HG02870 (cell line): ENCODE data around the gene HTRA1.

Source experiments
- ATAC-seq: cut with Tn5 transposase; IDR thresholded peaks from one replicate; pipeline ENCODE4 v1.9.1; 2021; ENCODE audit warnings: mild to moderate bottlenecking, moderate library complexity; ENCODE audit not compliant: unreplicated experiment

The HTRA1 gene

DNA sequence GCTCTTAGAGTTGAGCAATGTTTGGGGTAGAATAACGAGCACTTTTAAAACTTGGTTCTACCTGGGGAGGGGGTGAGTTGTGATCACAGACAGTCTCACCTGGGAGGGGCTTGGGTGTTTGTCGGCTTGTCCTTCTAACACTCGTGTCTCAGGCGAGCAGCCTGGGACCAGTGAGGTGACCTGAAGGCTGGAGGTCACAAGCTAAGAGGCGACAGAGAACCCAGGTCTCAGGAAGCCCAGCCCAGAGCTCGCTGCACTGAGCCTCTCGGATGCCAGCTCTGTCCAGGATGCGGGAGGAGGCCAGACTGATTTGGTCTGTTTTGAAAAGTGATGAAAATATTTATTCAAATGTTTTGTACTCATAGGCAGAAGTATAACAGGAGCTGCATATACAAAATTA, 11.8 kb downstream of the HTRA1 start:
- no peak for ATAC-seq

DNA sequence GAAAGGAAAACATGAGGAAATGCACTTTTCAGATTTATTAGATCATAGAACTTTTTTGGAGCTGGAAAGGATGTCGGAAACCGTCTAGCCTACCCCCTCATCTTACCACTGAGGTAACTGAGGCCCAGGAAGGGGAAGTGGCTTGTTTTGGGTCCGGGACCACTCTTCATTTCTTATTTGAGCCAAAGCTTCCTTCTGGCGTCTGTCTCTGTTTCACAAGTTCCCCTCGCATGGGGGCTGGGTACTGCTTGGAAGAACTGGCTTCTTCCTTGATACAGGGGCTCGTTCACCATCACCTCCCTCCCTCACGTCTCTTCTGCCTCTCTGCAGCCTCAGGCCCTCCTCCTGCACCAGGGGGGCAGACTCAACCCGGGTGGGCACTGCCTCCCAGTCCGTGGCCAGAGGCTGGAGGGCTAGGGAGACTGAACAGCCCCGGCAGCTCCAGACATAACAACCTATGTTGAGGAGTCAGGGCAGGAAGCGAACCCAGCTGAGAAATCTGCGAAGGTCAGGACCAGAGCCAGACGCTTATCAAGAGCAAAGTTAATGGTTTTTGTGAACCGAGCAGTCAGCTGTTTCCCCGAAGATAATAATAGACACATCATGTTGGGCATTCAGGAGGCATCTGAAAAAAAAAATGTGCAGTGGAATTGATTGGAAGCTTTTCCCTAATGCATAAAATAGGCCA, 12.9 kb downstream of the HTRA1 start:
- ATAC-seq: no peak

DNA sequence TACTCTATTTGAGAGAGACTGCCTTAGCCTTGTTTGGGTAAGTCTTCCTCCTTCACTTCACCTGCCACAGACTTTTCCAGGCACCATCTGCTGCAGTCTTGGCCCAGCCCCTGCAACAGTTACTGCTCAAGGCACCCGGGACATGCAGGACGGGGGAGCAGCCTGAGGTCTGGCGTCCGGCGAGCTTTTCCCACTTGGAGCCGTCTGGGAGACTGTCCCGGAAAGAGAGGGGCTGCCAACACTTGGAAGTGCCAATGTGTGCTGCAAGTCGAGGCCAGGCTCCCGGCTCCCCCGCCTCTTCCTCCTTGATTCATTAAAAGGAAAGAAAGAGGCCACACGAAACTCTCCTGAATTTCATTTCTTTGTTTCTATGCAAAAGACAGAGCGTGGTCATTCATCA, 13.7 kb downstream of the HTRA1 start:
- no peak for ATAC-seq

DNA sequence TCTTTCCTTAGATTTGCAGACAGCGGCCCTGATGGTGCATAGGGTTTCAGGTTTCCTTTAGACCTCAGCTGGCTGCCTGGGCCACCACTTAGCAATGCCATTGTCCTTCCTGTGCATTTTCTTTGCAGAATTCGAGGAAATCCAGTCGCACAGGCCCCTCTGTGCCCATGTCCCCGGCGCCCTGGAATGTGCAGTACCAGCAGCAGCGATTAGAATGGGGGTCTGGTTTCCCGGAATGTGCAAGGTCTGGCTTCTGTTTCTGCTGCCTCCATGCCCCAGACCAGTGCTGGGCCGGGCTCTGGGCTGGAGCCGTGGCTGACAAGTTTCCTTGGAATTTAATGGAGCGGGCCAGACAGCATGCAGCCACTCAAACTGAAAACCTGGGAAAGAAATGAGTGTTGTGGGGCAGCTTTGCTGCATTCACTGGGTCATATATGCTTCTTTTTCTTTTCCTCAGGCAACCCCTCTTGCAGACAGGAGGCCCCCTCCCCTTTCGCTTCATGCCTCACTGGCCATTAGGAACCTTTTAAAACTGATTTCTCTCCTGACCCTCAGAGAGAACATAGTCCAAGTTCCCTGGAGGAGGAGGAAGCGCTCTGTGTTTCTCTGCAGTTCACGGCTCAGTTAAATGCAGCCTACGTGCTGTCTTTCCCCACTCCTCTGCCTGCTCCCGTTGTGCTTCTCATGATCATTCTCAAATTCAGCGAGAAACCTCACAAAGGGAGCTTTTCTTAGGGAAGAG, 14.4 kb downstream of the HTRA1 start:
- no peak for ATAC-seq

DNA sequence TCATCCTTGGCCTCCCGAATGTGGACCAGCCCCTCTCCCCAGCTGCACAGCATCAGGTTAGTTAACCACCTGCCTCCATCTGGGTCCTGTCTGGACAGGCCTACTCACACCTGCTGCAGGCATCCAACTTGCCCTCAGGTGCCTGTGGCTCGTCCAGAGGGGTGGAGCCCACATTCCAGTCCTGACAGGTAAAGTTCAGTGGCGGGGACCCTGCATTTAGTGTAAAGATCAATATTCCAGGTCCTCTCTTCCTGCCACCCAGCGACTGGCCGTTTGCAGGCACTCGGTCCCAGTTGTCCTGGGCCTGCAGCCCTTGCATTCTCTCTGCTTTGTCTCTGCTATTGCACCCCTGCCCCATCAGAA, 15.0 kb downstream of the HTRA1 start:
- ATAC-seq: no peak

DNA sequence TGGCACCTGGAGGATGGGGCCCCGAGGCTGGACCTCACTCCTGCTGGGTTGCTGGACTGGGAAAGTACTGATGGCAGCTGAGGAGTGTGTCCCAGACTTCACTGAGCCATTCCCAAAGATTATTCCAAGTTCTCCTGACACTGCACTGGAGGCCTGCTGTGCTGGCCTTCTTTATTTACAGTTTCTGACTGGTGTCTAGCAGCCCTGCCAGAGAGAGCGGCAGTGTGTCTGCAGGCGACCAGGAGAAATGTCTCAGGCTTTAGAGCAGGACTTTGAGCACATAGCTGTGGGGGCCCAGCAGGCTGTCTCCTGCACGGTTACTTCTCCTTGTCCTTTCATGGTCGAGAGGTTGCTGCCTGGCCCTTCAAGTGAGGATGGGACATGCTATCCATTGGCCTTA, 16.1 kb downstream of the HTRA1 start:
- ATAC-seq: no peak

DNA sequence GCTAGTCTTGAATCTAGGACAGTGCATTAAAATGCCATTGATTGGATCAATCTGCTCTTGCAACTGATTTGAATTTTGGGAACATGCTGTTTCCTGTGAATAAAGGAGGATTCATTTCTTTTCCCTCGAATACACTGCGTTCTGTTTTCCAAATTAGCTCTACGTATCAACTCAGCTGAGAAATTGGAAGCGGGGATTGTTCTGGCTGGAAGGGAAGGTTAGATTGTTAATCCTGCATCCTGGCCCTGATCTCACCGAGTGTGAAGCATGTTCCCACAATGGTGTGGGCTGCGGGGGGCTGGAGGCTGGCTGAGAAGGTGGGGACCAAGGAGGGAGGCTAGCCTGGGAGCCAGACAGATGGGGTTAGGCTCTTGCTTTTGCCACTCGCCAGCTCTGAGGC, 17.6 kb downstream of the HTRA1 start:
- ATAC-seq: no peak

DNA sequence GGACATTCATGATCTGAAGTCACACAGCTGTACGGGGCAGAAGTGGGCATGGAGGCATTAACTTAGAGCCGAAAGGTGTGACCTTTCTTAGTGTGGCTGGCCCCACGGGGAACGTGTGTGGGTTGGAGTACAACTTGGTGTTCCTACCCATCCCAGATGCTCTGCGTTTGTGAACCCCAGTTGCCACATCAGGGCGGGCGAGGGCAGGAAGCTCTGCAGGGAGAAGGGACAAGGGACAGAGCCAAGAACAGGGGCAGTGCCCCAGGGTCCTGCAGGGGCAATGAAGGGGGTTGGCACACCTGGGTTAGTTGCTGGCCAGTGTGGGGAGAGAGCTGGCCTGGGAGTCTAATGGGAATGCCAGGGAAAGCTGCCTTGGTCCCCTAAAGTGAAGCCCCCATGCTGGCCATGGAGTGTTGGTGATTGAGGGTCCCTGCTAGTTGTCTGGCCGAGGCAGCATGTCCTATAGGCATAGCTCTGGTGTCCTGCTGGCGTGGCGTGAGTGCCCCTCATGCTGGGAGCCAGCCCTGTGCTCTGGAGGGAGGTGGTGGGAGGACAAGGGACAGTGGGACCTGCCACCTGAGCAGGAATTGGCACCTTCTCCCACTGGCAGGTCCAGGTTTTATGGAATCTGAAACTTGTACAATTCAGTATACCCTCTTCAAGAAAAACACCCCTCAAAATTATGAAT, 18.9 kb downstream of the HTRA1 start:
- no peak for ATAC-seq

DNA sequence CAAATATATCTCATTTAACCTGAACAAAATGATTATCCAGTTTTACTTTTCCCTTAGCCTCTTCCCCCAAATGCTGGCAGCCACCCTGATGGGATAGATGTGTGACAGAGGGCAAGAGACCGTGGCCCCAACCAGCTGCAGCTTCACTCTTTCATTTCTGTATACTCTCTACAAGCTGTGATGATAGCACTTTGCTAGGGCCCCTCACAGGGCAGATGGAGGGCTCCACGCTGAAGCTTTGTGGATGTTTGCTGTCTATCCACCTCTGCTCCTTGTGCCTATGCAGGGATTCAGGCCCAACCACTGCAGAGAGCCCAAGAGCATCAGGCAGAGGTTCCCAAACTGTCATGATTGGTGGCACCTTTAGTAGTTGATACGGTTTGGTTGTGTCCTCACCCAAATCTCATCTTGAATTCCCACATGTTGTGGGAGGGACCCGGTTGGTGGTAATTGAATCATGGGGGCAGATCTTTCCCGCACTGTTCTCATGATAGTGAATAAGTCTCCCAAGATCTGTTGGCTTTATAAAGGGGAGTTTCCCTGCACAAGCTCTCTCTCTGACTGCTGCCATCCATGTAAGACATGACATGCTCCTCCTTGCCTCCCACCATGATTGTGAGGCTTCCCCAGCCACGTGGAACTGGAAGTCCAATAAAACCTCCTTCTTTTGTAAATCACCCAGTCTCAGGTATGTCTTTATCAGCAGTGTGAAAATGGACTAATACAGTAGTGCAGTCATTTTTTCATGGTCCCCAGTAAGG, 20.1 kb downstream of the HTRA1 start:
- no peak for ATAC-seq

DNA sequence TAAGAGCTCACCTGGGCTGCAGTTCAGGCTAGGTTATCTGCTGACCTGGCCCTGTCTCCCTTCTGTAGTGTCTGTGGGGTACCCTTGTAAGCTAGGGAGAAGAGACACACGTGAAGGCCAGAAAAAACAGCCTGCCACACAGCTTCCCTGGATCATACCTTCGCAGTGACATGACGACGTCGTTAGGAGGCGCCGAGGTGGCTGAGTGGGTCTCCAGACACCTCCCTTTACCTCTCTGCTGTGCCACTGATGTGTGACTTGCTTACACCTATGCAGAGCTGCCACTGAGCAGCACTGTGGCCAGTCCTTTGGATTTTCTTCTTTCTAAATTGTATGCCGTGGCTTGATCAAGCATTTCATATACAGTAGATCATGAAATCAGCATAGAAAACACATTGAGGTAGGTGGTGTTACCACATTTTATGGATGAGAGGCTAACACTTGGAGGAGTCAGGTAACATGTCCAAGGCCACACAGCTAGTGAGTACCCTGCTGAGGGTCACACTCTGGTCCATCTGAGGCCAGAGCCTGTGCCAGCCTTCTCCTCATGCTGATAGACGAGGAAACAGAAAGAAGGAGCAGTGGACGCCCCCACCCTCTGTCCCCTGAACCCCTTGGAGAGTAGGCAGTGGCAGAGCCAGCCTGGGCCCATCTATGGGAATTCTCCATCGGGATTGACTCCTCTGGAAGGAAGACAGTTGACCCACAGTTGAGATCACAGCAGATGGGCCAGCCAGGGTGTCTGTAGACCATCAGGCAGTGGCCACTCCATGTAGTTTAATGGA, 23.1 kb downstream of the HTRA1 start:
- ATAC-seq: no peak

DNA sequence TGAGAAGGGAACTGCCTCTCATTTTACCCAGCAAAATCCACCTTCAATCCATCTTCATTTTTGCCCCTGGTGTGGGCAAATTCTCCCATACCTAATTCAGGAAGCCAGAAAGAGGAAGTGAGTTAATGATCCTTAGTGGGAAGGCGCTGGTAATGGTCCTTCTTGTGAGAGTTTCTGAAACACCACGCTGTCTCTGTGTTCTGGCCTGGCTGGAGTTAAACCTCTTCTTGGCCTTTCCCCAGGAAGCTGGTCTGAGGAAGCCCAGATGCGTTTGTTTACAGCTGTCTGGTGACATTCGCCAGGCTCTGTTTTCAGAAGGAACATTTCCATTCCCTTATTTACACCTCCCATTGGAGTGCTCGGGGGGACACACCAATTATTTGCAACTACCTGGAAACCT, 24.3 kb downstream of the HTRA1 start:
- ATAC-seq: no peak

DNA sequence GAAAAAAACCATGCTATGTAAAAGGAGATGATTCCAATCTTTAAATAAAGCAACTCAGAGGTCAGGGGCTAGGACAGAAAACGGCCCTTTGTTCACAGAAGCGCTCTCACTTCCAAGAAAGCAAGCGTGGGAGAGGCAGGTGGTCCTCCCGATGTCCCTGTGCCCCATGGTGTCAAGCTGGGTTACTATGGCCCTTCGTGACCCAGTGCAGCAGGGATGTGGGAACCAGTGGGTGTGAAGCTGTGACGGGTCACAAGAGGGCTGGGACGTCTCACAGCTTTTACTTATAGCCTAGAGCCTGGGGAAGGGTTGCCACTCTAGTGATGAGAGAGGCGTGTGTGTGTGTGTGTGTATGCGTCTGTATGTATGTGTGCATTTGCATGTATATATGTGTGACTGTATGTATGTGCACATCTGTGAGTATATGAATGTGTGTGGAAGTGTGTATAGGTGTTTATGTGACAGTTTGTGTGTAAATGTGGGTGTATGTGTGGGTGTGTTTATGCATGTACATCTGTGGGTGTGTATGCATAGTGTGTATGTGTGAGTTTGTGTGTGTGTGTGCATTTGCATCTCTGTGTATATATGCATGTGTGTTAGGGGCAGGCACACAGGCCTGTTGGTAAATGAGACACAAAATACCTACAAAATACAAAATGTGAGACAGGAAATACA, 25.2 kb downstream of the HTRA1 start:
- ATAC-seq: no peak

DNA sequence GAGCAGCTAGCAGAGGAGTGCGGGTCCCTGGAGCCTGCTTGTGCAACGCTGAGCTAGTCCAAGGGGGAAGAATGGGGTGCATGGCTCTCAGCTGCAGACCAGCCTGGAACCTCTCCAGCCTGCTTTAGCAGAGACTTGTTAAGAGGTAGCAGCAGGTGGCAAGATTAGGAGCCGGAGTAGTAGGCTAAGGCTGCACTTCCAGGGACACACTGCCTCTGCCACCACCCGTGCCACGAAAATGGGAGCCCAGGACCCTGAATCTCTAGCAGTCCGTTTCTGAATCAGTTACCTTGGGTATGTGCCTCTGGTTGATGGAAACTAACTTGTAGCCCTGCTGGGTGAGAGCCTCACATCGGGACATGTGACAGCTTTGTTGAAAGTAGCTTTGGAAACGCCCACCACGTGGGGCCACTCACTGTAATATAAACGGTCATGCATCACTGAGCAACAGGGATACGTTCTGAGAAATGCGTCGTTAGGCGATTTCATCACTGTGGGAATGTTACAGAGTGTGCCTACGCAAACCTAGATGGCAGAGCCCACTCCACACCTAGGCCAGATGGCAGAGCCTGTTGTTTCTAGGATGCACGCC, 25.9 kb downstream of the HTRA1 start:
- no peak for ATAC-seq

DNA sequence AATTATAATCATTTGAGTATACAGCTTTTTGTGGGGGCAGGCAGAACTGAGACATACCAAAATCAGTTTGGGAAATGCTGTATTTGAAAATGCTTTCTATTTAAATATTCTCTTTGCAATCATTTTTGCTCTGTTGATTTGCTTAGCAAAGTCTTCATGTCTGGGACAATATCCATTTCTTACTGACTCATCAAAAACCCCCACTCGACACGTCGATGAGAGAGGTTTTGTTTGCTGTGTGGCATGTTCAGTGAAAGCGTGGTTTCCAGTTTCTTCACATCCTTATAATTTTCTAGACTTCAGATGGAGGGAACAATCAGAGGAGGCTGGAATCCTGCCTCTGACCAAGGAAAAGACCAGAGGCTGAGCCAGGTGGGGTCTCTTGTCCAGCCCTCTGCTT, 28.9 kb downstream of the HTRA1 start:
- no peak for ATAC-seq

DNA sequence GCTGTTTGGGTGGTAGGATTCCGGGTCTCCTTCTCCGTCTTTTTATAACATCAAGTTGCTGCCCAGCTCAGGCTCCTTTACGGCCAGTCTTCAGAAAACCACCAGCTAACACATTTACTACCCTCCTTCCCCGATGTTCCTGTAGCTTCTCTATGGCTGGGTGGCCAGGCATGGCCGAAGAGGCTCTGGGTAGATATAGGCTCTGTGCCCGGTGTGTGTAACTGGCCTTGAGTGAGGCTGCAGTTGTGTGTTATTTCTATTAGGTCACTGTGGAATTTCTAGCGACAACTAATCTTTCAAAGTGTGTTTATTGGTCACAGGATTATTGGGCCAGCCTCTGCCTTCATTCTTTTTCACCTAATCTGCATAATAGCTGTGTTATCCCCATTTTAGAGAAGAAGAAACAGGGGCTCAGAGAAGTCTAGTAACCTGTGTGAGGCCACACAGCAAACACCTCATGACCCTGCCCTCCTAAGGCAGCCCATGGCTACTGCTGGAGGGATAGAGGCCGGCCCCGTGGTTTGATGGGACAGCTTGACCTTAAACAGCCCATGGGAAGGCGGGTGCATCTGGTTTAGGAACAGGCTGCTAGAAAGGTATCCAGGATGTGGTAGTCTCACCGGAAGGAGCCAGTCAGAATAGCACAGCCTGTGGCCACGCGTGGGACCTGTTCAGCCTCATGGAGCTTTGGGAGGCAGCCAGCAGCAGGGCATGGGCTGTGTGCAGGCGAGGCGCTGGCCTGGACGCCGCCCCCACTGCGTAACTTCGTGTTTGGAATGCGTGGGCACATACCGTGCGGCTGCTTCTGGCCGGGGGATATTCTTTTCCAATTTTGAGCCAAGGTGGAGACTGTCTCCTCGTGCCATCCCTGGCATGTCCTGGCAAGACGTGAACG, 29.7 kb downstream of the HTRA1 start:
- no peak for ATAC-seq

DNA sequence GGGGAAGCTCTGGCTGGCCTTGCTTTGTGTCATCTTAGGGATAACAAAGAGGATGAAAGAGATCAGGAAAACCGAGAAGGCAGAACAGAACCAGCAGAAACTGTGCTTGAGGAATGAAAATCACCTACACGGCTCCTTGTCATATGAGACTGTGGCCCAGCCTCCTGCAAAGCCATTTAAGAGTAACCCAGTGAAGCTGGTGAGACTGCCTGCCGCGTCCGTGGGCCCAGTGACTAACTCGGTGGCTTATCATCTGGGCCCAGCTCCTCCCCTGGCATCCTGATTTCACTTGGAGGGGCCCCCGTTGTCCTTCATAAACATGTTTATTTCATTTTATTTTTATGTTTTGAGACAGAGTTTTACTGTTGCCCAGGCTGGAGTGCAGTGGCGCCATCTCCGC, 30.7 kb downstream of the HTRA1 start:
- no peak for ATAC-seq

DNA sequence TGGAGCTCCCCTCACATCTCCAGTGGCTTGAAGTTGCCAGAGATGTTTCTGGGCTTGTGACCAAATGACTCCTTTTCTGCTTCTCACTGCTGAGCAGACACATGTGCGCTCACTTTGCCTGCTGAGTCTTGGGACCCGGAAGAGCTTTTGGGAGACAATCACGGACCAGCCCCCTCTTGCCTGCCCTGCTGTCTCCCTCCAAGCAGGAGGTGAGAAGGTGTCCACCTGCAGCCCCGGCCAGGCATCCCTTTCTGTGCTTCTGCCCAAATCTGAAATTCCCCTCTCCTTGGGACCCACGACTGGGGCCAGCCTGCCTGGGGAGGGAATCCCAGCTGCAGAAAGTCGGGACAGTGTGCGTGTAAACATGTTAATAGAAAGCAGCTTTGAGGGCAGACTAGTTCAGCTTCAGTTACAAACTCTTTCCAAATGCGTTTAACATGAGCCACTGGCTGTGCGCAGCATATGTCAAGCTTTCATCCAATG, 31.7 kb downstream of the HTRA1 start:
- ATAC-seq: no peak

DNA sequence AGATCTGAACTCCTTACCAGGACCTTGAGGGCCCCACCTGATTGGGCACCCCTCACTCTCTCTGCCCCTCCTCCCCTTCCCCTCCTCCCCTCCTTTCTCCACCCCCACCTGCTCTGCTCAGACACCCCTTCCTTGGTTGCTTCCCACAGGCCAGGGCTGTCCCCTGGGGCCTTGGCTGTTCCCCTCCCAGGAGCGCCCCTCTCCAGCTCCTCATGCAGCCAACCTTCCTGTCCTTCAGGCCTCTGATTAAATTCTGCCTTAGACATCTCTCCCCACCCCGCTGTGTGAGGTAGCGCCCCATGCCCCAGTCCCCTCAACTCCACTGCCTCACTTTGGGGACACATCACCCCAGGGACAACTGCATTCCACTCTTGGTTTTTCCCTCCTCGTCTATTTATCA, 32.4 kb downstream of the HTRA1 start:
- ATAC-seq: no peak
